Measurements from ENCODE around the gene BSND.
"Not testable (repeated sequence)": the region's sequence is repeated elsewhere in the genome, so short reads cannot be mapped to it uniquely, and the experiment has no call there.

Gene BSND

GRCh38 chr1:55024163-55024562 lies 25.4 kb downstream of the BSND start:
- not testable (repeated sequence) for DNase-seq

- not testable (repeated sequence) for DNase-seq
These were observed 27.9 kb downstream of the BSND start for GRCh38 chr1:55026682-55027081.

GRCh38 chr1:55031098-55031497 lies 32.4 kb downstream of the BSND start:
- not testable (repeated sequence) for DNase-seq

- DNase-seq, result no peak
These were observed 34.5 kb downstream of the BSND start for GRCh38 chr1:55033265-55033614.

- DNase-seq, result no peak
These were observed 35.9 kb downstream of the BSND start for GRCh38 chr1:55034476-55035133.

GRCh38 chr1:55035904-55036303 lies 37.2 kb downstream of the BSND start:
- DNase-seq, result no peak

GRCh38 chr1:55037733-55038551 lies 39.2 kb downstream of the BSND start:
- peak; percentile 80 to 91 for DNase-seq

GRCh38 chr1:55038552-55038838 lies 39.8 kb downstream of the BSND start:
- no peak for DNase-seq

GRCh38 chr1:55038974-55039341 lies 40.2 kb downstream of the BSND start:
- DNase-seq, result no peak

- DNase-seq, result no peak
These were observed 40.8 kb downstream of the BSND start, which contains the start of gene PCSK9 for GRCh38 chr1:55039342-55040082. Gene PCSK9 (plus strand): TSS chr1:55039548. CDS start chr1:55039838, 290 bp downstream.

GRCh38 chr1:55040083-55040932 lies 41.6 kb downstream of the BSND start:
- peak; percentile 69 to 83 for DNase-seq

GRCh38 chr1:55040933-55041494 lies 42.3 kb downstream of the BSND start:
- peak in 1 of 2 experiments; percentile 54 for DNase-seq

GRCh38 chr1:55041613-55042012 lies 42.9 kb downstream of the BSND start:
- no peak for DNase-seq

- DNase-seq, result peak in 1 of 2 experiments; percentile 62
These were observed 44.3 kb downstream of the BSND start for GRCh38 chr1:55043011-55043410.

- DNase-seq, result no peak
These were observed 45.0 kb downstream of the BSND start for GRCh38 chr1:55043726-55044125.

- no peak for DNase-seq
These were observed 46.1 kb downstream of the BSND start for GRCh38 chr1:55044617-55045397.

GRCh38 chr1:55045430-55045829 lies 46.7 kb downstream of the BSND start:
- peak in 1 of 2 experiments; percentile 52 for DNase-seq

GRCh38 chr1:55046871-55047270 lies 48.1 kb downstream of the BSND start:
- DNase-seq, result no peak

GRCh38 chr1:55047611-55048010 lies 48.9 kb downstream of the BSND start:
- no peak for DNase-seq

GRCh38 chr1:55048453-55049270 lies 49.9 kb downstream of the BSND start:
- peak; percentile 68 to 89 for DNase-seq
